ENCODE results near the gene SPTSSB.

Gene SPTSSB

GRCh38 chr3:161372321-161373260, 1.3 kb upstream of the SPTSSB start:
- DNase-seq (ENCODE audit: low spot score) (peak; percentile 37), ATAC-seq (ENCODE audit: low read depth) (peak; percentile 66)
- Histone ChIP-seq H3K36me3 (ENCODE audit: low read depth) (no peaks in the 10 kb centered on the region), H3K9me3 (ENCODE audit: severe bottlenecking) (no peaks in the 10 kb centered on the region), H3K4me1 (ENCODE audit: insufficient read depth, poor library complexity, severe bottlenecking) (no peaks in the 10 kb centered on the region), H3K27me3 (ENCODE audit: insufficient read depth, poor library complexity, severe bottlenecking) (peaks cover 7% of the 10 kb centered on the region), H3K4me3 (ENCODE audit: severe bottlenecking) (peak overlapping the region; percentile 39), H3K27ac (ENCODE audit: poor library complexity, severe bottlenecking) (no peak overlapping the region)
- TF ChIP-seq CTCF (IDR thresholded peaks at IDR 0.05; ENCODE audit: poor library complexity, severe bottlenecking) = no peak

GRCh38 chr3:161369531-161369930, 1.8 kb downstream of the SPTSSB start:
- Histone ChIP-seq H3K36me3 (ENCODE audit: low read depth) (no peaks in the 10 kb centered on the region), H3K9me3 (ENCODE audit: severe bottlenecking) (no peaks in the 10 kb centered on the region), H3K27me3 (ENCODE audit: insufficient read depth, poor library complexity, severe bottlenecking) (peaks cover 7% of the 10 kb centered on the region), H3K4me1 (ENCODE audit: insufficient read depth, poor library complexity, severe bottlenecking) (no peaks in the 10 kb centered on the region), H3K4me3 (ENCODE audit: severe bottlenecking) (no peak overlapping the region), H3K27ac (ENCODE audit: poor library complexity, severe bottlenecking) (no peak overlapping the region)
- ATAC-seq (ENCODE audit: low read depth) (no peak), DNase-seq (ENCODE audit: low spot score) (no peak)
- no peak for TF ChIP-seq CTCF (IDR thresholded peaks at IDR 0.05; ENCODE audit: poor library complexity, severe bottlenecking)

- no peak overlapping the region for H3K4me3 ChIP-seq (ENCODE audit: severe bottlenecking)
- H3K4me1 ChIP-seq (ENCODE audit: insufficient read depth, poor library complexity, severe bottlenecking) = no peaks in the 10 kb centered on the region
- H3K27me3 ChIP-seq (ENCODE audit: insufficient read depth, poor library complexity, severe bottlenecking) = no peaks in the 10 kb centered on the region
- DNase-seq (ENCODE audit: low spot score) (no peak), ATAC-seq (ENCODE audit: low read depth) (no peak)
- TF ChIP-seq CTCF (IDR thresholded peaks at IDR 0.05; ENCODE audit: poor library complexity, severe bottlenecking) = no peak
- H3K9me3 ChIP-seq (ENCODE audit: severe bottlenecking) = no peaks in the 10 kb centered on the region
- no peak overlapping the region for H3K27ac ChIP-seq (ENCODE audit: poor library complexity, severe bottlenecking)
- H3K36me3 ChIP-seq (ENCODE audit: low read depth) = no peaks in the 10 kb centered on the region
These were observed 5.2 kb downstream of the SPTSSB start for GRCh38 chr3:161366094-161366493.

- Histone ChIP-seq H3K27ac (ENCODE audit: poor library complexity, severe bottlenecking) (no peak overlapping the region), H3K9me3 (ENCODE audit: severe bottlenecking) (no peaks in the 10 kb centered on the region), H3K4me3 (ENCODE audit: severe bottlenecking) (no peak overlapping the region), H3K27me3 (ENCODE audit: insufficient read depth, poor library complexity, severe bottlenecking) (no peaks in the 10 kb centered on the region), H3K36me3 (ENCODE audit: low read depth) (no peaks in the 10 kb centered on the region), H3K4me1 (ENCODE audit: insufficient read depth, poor library complexity, severe bottlenecking) (no peaks in the 10 kb centered on the region)
- ATAC-seq (ENCODE audit: low read depth) = peak; percentile 42; the same call in 2 of the 3 replicates
- no peak for TF ChIP-seq CTCF (IDR thresholded peaks at IDR 0.05; ENCODE audit: poor library complexity, severe bottlenecking)
- DNase-seq (ENCODE audit: low spot score) = no peak
These were observed 12.8 kb downstream of the SPTSSB start for GRCh38 chr3:161358488-161358887.

GRCh38 chr3:161356287-161356686, 15.0 kb downstream of the SPTSSB start:
- no peak for TF ChIP-seq CTCF (IDR thresholded peaks at IDR 0.05; ENCODE audit: poor library complexity, severe bottlenecking)
- DNase-seq (ENCODE audit: low spot score) (no peak), ATAC-seq (ENCODE audit: low read depth) (no peak)
- no peak overlapping the region for H3K4me3 ChIP-seq (ENCODE audit: severe bottlenecking)
- no peaks in the 10 kb centered on the region for H3K9me3 ChIP-seq (ENCODE audit: severe bottlenecking)
- H3K36me3 ChIP-seq (ENCODE audit: low read depth) = no peaks in the 10 kb centered on the region
- H3K27me3 ChIP-seq (ENCODE audit: insufficient read depth, poor library complexity, severe bottlenecking) = no peaks in the 10 kb centered on the region
- H3K4me1 ChIP-seq (ENCODE audit: insufficient read depth, poor library complexity, severe bottlenecking) = peaks cover 6% of the 10 kb centered on the region
- H3K27ac ChIP-seq (ENCODE audit: poor library complexity, severe bottlenecking) = no peak overlapping the region

Measured in RWPE2 (cell line).